K562 (cell line): Measurements from ENCODE around the gene CC2D1A. TPM values are rescaled to one million over a fixed set of nuclear protein-coding genes. Genes with fewer than 3 reads are reported as not detected.

Source experiments
- ATAC-seq: fragments of 200-7000 bp; cut with Tn5 transposase; 3 replicates; pipeline ENCODE4 v1.9.1; 2020; ENCODE audit warnings: moderate library complexity
- BruUV-seq: library from RNA; stranded (reverse); fragments of 400-500 nt; replicated peaks from 2 replicates; lab custom pipeline; 2021; lab: Mats Ljungman, UMichigan
- CTCF ChIA-PET: fragments of 300-600 bp; formaldehyde crosslinking; extraction: SDS; loops from one replicate; lab custom pipeline; 2021; ENCODE audit warnings: low intra/inter-chr PET ratio; lab: Yijun Ruan, JAX
- POLR2A ChIA-PET: fragments of 300-600, 350-650 bp; sonication (Branson Sonifier 250); formaldehyde crosslinking; extraction: SDS; loops from one replicate; lab custom pipeline; 2021; ENCODE audit warnings: antibody characterized with exemption, inconsistent platforms; lab: Yijun Ruan, JAX
- DNase-seq, 4 experiments: peaks; one replicate each; pipeline versions ENCODE4 v3.0.0 to v3.0.0-alpha.2; 2011 to 2018; ENCODE audit warnings: low spot score in 3 of 4, mixed read lengths in 3 of 4; ENCODE audit errors: extremely low read depth in 1 of 4
- FAIRE-seq: peaks from 2 replicates; lab custom pipeline; 2011; peaks lifted over from hg19 to GRCh38; lab: Jason Lieb, UNC
- H2AFZ ChIP-seq: 2 replicates; pipeline ENCODE4 v1.6.0; 2011; ENCODE audit warnings: low read depth, low read length, control low read depth, inconsistent platforms
- H3K27ac ChIP-seq: fragments of 200-600 bp; 3 replicates; pipeline ENCODE4 v1.8.0; 2011; ENCODE audit warnings: low read depth, mild to moderate bottlenecking, control low read depth, inconsistent platforms, low read length, moderate library complexity, mixed read lengths; ENCODE audit errors: extremely low read depth
- H3K27me3 ChIP-seq, 2 experiments: fragments of 300-600 bp in 1 of 2; 2 replicates in 1 of 2; 3 replicates in 1 of 2; pipeline versions ENCODE4 v1.6.0 to v1.8.0; 2011; ENCODE audit warnings: inconsistent platforms in 2 of 2, low read length in 2 of 2, mild to moderate bottlenecking in 1 of 2, mixed read lengths in 1 of 2, moderate library complexity in 1 of 2; ENCODE audit not compliant: control insufficient read depth in 2 of 2, insufficient read depth in 2 of 2
- H3K36me3 ChIP-seq: fragments of 300-600 bp; 3 replicates; pipeline ENCODE4 v1.8.0; 2011; ENCODE audit warnings: mild to moderate bottlenecking, low read length, inconsistent platforms; ENCODE audit not compliant: control insufficient read depth, insufficient read depth
- H3K4me1 ChIP-seq, 2 experiments: fragments of 200-600 bp in 1 of 2; replicated peaks in 1 of 2; 2 replicates in 1 of 2; 3 replicates in 1 of 2; pipeline versions ENCODE4 v1.5.1 to v1.8.0; 2011; ENCODE audit warnings: inconsistent platforms in 2 of 2, low read length in 2 of 2, mild to moderate bottlenecking in 1 of 2, mixed read lengths in 1 of 2, moderate library complexity in 1 of 2; ENCODE audit not compliant: control insufficient read depth in 2 of 2, insufficient read depth in 2 of 2
- H3K4me2 ChIP-seq: 2 replicates; pipeline ENCODE4 v1.6.1; 2011; ENCODE audit warnings: low read length, control low read depth, inconsistent platforms, mixed read lengths; ENCODE audit not compliant: insufficient read depth
- H3K4me3 ChIP-seq: fragments of 200-600 bp; sonication (generic), shearing (Covaris generic); 2 replicates; pipeline ENCODE4 v1.5.1; 2016; ENCODE audit warnings: control low read depth, inconsistent platforms
- H3K79me2 ChIP-seq: fragments of 200-600 bp; 3 replicates; pipeline ENCODE4 v1.8.0; 2011; ENCODE audit warnings: low read length, inconsistent platforms; ENCODE audit not compliant: control insufficient read depth, insufficient read depth
- H3K9ac ChIP-seq, 2 experiments: 2 replicates each; pipeline versions ENCODE4 v1.6.0 to v1.6.1; 2011; ENCODE audit warnings: low read depth in 2 of 2, low read length in 2 of 2, control low read depth in 1 of 2, inconsistent platforms in 1 of 2, mild to moderate bottlenecking in 1 of 2, mixed read lengths in 1 of 2; ENCODE audit not compliant: insufficient read depth in 1 of 2
- H3K9me1 ChIP-seq: one replicate; pipeline ENCODE4 v1.6.0; 2011; ENCODE audit warnings: inconsistent platforms, mild to moderate bottlenecking, low read length, moderate library complexity; ENCODE audit not compliant: control insufficient read depth, insufficient read depth
- H3K9me3 ChIP-seq: replicated peaks from 2 replicates; pipeline ENCODE4 v1.5.1; 2011; ENCODE audit warnings: low read depth, low read length, inconsistent platforms; ENCODE audit not compliant: control insufficient read depth, insufficient read depth
- H4K20me1 ChIP-seq: replicated peaks from 2 replicates; pipeline ENCODE4 v1.6.1; 2011; ENCODE audit warnings: low read length, inconsistent platforms, mixed read lengths; ENCODE audit not compliant: control insufficient read depth, insufficient read depth
- CBFB ChIP-seq: sonication (generic); formaldehyde crosslinking; IDR thresholded peaks from 2 replicates; pipeline ENCODE4 v1.4.0; 2020; ENCODE audit warnings: mild to moderate bottlenecking, missing genetic modification reagents
- JUNB ChIP-seq: fragments of 450-650 bp; formaldehyde crosslinking; conservative IDR thresholded peaks from 2 replicates; pipeline ENCODE4 v1.4.0; 2020; ENCODE audit warnings: mild to moderate bottlenecking
- MTA3 ChIP-seq: fragments of 450-650 bp; formaldehyde crosslinking; IDR thresholded peaks from 2 replicates; pipeline ENCODE4 v1.6.1; 2017; ENCODE audit warnings: mild to moderate bottlenecking, borderline replicate concordance
- NFATC3 ChIP-seq: fragments of 450-650 bp; IDR thresholded peaks from 2 replicates; pipeline ENCODE4 v1.6.1; 2017; ENCODE audit warnings: mild to moderate bottlenecking
- PBX2 ChIP-seq, 2 experiments: IDR thresholded peaks in 1 of 2; conservative IDR thresholded peaks in 1 of 2; 2 replicates each; pipeline ENCODE4 v1.6.1; 2016; ENCODE audit warnings: low read depth in 2 of 2, mild to moderate bottlenecking in 1 of 2, missing compliant biosample characterization in 1 of 2, missing genetic modification characterization in 1 of 2, moderate library complexity in 1 of 2
- RCOR1 ChIP-seq, 2 experiments: IDR thresholded peaks; 2 replicates each; pipeline ENCODE4 v1.6.1; 2012; ENCODE audit warnings: low read depth in 2 of 2, low read length in 2 of 2, borderline replicate concordance in 1 of 2, improper control_type of control experiment in 1 of 2
- ZNF668 ChIP-seq: fragments of 250-450 bp; sonication (Bioruptor Pico); IDR thresholded peaks from 2 replicates; pipeline ENCODE4 v1.8.0; 2022; ENCODE audit warnings: mild to moderate bottlenecking, inconsistent platforms
- ZSCAN29 ChIP-seq: fragments of 450-650 bp; IDR thresholded peaks from 2 replicates; pipeline ENCODE4 v1.6.1; 2017
- ZSCAN32 ChIP-seq: fragments of 450-650 bp; formaldehyde crosslinking; IDR thresholded peaks from 2 replicates; pipeline ENCODE4 v1.4.0; 2020; ENCODE audit warnings: mild to moderate bottlenecking, moderate library complexity
- WGBS: fragments of 100-300 bp; shearing (Covaris generic); methylation state at CpG from one replicate; pipeline ENCODE4 v1.1.6; 2016; ENCODE audit warnings: low coverage, mixed read lengths; ENCODE audit not compliant: insufficient coverage; ENCODE audit errors: missing lambda C conversion rate; 5-methylcytosine and 5-hydroxymethylcytosine counted together
- in situ Hi-C: fragments of 300-500 bp; cut with MboI; formaldehyde crosslinking; loops from 4 replicates; pipeline ENCODE4 v1.15.0; 2018; ENCODE audit warnings: inconsistent platforms, mixed read lengths
- intact Hi-C: fragments of 100-400 bp; cut with micrococcal nuclease; formaldehyde crosslinking; loops from 2 replicates; pipeline ENCODE4 v1.14.2; 2022
- polyA plus RNA-seq, 8 experiments: library from polyadenylated mRNA; depleted of rRNA in 4 of 8; stranded (reverse) in 5 of 8; unstranded in 3 of 8; fragments of >200 nt; fragmentation: Nextera tagmentation in 2 of 8; fragmentation: Illumina TruSeq in 1 of 8; extraction: Ambion mirVana in 2 of 8; extraction: Trizol in 1 of 8; gene quantifications; 2 replicates each; pipeline versions ENCODE4 v1.2.1 to v1.2.3, GENCODE V29; 2011 to 2014; ENCODE audit warnings: inconsistent platforms in 1 of 8, missing spikeins in 1 of 8
- total RNA-seq, 7 experiments: library from RNA; depleted of rRNA in 6 of 7; stranded (reverse); fragments of >200 nt in 6 of 7; fragmentation: Illumina TruSeq in 2 of 7; extraction: Trizol in 2 of 7; gene quantifications; 2 replicates each; pipeline versions ENCODE4 v1.2.1 to v1.2.3, GENCODE V29; 2011 to 2021; ENCODE audit warnings: low replicate concordance in 1 of 7

CC2D1A gene
- total and polyA plus RNA-seq, 9 of the 15 experiments (the other 6 are each of a cell fraction or from before 2014, with no cell fraction given): 0.32 to 31.0 (median 12.9) TPM

DNA sequence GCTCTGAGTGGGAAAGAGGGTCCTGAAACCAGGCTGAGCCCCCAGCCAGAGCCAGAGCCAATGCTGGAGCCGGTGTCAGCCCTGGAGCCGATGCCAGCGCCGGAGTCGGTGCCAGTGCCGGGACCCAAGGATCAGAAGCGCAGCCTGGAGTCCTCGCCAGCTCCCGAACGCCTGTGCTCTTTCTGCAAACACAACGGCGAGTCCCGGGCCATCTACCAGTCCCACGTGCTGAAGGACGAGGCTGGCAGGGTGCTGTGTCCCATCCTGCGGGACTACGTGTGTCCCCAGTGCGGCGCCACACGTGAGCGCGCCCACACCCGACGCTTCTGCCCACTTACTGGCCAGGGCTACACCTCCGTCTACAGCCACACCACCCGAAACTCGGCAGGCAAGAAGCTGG, 28.7 kb upstream of the CC2D1A start:
- no peaks in the 10 kb centered on the region for H4K20me1 ChIP-seq
- H3K4me3 ChIP-seq: no peak overlapping the region
- ChIA-PET POLR2A (interaction anchor here (0.6 to 0.9 kb wide), 2 partner anchors 75 to 145 kb away, joined by 3 to 4 read pairs; partner anchors contain the start of gene DCAF15), CTCF (no interaction called here)
- no peaks in the 10 kb centered on the region for H3K36me3 ChIP-seq
- peaks cover 22 to 54% of the 10 kb centered on the region in 2 experiments for H3K4me1 ChIP-seq
- WGBS: 53% methylated on average over 22 of the region's 27 CpGs
- H3K79me2 ChIP-seq: no peaks in the 10 kb centered on the region
- no peak for FAIRE-seq
- no peak overlapping the region for H3K27ac ChIP-seq
- BruUV-seq: no TSS peak
- peak overlapping the region in 1 of 2 experiments; percentile 68; a peak in 2 of 4 replicates for H3K9ac ChIP-seq
- in situ Hi-C loops (loop anchor here (5.0 to 10.0 kb wide), 2 partner anchors 470 to 607 kb away; no protein-coding TSS in a partner anchor), intact Hi-C loops (no loop called here)
- H2AFZ ChIP-seq: peak overlapping the region; percentile 11; the same call in 1 of the 2 replicates
- no peak for ATAC-seq
- no peak for DNase-seq
- no peaks in the 10 kb centered on the region for H3K9me1 ChIP-seq
- no peaks in the 10 kb centered on the region for H3K9me3 ChIP-seq
- TF ChIP-seq ZSCAN29: no peak
- no peak for TF ChIP-seq RCOR1 (IDR thresholded peaks at IDR 0.05; ENCODE audit: borderline replicate concordance in 1 of 2, low read depth in 2 of 2, low read length in 2 of 2)
- TF ChIP-seq MTA3: no peak
- no peak for TF ChIP-seq PBX2 (CRISPR knock-in tag; IDR thresholded peaks at IDR 0.05; ENCODE audit: low read depth)
- TF ChIP-seq PBX2 (tag; conservative IDR thresholded peaks at IDR 0.05; ENCODE audit: low read depth): no peak
- TF ChIP-seq ZNF668 (CRISPR knock-in tag): no peak
- TF ChIP-seq JUNB: no peak
- TF ChIP-seq NFATC3: no peak
- TF ChIP-seq CBFB (CRISPR knock-in tag): no peak
- TF ChIP-seq ZSCAN32 (CRISPR knock-in tag): no peak
- no peaks in the 10 kb centered on the region; a peak in 1 of 5 replicates for H3K27me3 ChIP-seq
- no peak overlapping the region for H3K4me2 ChIP-seq
